Activated CD4-positive, alpha-beta T cell treated with anti-CD3 and anti-CD28 coated beads for 36 hours (primary cell): ENCODE results near the gene FNDC3B. TPM values are rescaled to one million over a fixed set of nuclear protein-coding genes. Genes with fewer than 3 reads are reported as not detected.
"Not testable (repeated sequence)": the region's sequence is repeated elsewhere in the genome, so short reads cannot be mapped to it uniquely, and the experiment has no call there.

Experiments
- ATAC-seq: fragments of 200-7000 bp; cut with Tn5 transposase; one replicate; pipeline ENCODE4 v1.10.0; 2021; ENCODE audit warnings: mild to moderate bottlenecking, moderate library complexity
- CTCF ChIA-PET: fragments of 350-600 bp; sonication (Branson Sonifier 250); formaldehyde crosslinking; loops from one replicate; lab custom pipeline; 2021; ENCODE audit warnings: antibody characterized with exemption; lab: Charles Lee
- POLR2A ChIA-PET: fragments of 350-600 bp; sonication (Branson Sonifier 250); formaldehyde crosslinking; loops from one replicate; lab custom pipeline; 2021; ENCODE audit warnings: antibody characterized with exemption, inconsistent platforms; lab: Charles Lee
- DNase-seq: peaks from one replicate; pipeline ENCODE4 v3.0.0-alpha.2; 2020
- H3K27ac Mint-ChIP-seq: one replicate; pipeline ENCODE4 v1.8.0; 2021; ENCODE audit warnings: mixed read lengths
- H3K27me3 Mint-ChIP-seq: one replicate; pipeline ENCODE4 v1.8.0; 2021; ENCODE audit warnings: mixed read lengths
- H3K36me3 Mint-ChIP-seq: one replicate; pipeline ENCODE4 v1.8.0; 2021; ENCODE audit warnings: low read depth, mixed read lengths
- H3K4me1 Mint-ChIP-seq: one replicate; pipeline ENCODE4 v1.8.0; 2021; ENCODE audit warnings: mixed read lengths
- H3K4me3 Mint-ChIP-seq: one replicate; pipeline ENCODE4 v1.8.0; 2021; ENCODE audit warnings: mild to moderate bottlenecking, moderate library complexity, mixed read lengths
- H3K9me3 Mint-ChIP-seq: one replicate; pipeline ENCODE4 v1.8.0; 2021; ENCODE audit warnings: low read depth, mixed read lengths
- intact Hi-C, 2 experiments: fragments of 100-400 bp; cut with DNase I in 1 of 2; cut with micrococcal nuclease in 1 of 2; formaldehyde crosslinking; loops; one replicate each; pipeline versions ENCODE4 v1.14.2 to v1.15.1; 2022 to 2024; cut with DNase I, micrococcal nuclease
- total RNA-seq, 2 experiments: library from RNA; stranded (reverse); gene quantifications; one replicate each; pipeline ENCODE4 v1.2.3, GENCODE V29; 2021

Gene FNDC3B
- total RNA-seq, 2 experiments from 2014 or later = 10.5 to 14.2 TPM

DNA sequence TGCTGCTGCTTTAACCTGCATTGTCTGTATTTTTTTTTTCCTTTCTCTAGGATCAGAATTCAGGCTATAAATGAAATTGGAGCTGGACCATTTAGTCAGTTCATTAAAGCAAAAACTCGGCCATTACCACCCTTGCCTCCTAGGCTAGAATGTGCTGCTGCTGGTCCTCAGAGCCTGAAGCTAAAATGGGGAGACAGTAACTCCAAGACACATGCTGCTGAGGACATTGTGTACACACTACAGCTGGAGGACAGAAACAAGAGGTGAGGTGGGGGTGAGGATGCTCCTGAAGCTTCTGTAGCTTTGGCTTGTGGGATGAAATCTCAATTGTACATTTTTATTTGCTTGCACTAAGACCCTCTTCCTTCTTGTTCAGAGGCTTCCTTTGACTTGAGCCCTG lies 323.2 kb downstream of the FNDC3B start:
- H3K4me1 Mint-ChIP-seq = no peaks in the 10 kb centered on the region
- CTCF ChIA-PET = interaction anchor here (0.6 to 1.1 kb wide), 2 partner anchors 12 to 21 kb away, joined by 3 read pairs; no protein-coding TSS in a partner anchor
- H3K27me3 Mint-ChIP-seq = no peaks in the 10 kb centered on the region
- H3K9me3 Mint-ChIP-seq = no peaks in the 10 kb centered on the region
- no peak for DNase-seq
- POLR2A ChIA-PET = no interaction called here
- no peak for ATAC-seq
- intact Hi-C loops = no loop called here
- no peak overlapping the region for H3K4me3 Mint-ChIP-seq
- peaks cover 31% of the 10 kb centered on the region for H3K36me3 Mint-ChIP-seq
- H3K27ac Mint-ChIP-seq = no peak overlapping the region

DNA sequence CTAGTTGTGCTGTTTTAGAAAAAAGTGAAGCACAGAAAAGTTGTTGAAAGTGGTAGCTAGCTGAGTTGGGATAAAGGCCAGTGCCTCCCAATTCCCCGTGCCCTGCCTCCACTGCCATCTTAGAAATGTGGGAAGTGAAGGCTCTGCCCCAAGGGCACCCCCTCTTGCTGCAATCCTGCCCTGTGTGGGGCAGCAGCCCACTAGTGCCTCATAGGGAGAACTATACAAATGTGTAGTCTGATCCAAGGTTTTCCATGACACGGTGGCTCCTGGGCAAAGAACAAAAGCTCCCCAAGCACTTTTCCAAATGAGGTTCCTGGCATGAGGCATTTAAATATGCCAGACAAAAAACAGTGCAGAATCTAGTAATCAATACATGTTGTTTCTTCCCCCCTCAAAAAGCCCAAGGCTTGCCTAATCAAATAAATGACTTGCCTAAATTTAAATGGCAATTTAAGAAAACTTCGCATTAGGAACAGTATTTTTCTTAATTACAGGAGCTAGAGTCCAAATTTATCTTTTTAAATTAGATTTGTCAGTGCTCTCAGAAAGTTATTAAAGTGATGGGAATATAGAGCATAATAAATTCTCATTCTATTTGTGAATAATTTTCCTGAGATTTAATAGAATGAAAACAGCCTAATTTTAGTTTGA lies 325.1 kb downstream of the FNDC3B start:
- DNase-seq (no peak), ATAC-seq (no peak)
- no peaks in the 10 kb centered on the region for H3K27me3 Mint-ChIP-seq
- H3K27ac Mint-ChIP-seq = no peak overlapping the region
- H3K9me3 Mint-ChIP-seq = no peaks in the 10 kb centered on the region
- intact Hi-C loops = no loop called here
- H3K4me1 Mint-ChIP-seq = no peaks in the 10 kb centered on the region
- H3K36me3 Mint-ChIP-seq = peaks cover 32% of the 10 kb centered on the region
- ChIA-PET CTCF (interaction anchor here (1.2 to 1.4 kb wide), 2 partner anchors 23 to 32 kb away, joined by 5 to 6 read pairs; no protein-coding TSS in a partner anchor), POLR2A (no interaction called here)
- H3K4me3 Mint-ChIP-seq = no peak overlapping the region

DNA sequence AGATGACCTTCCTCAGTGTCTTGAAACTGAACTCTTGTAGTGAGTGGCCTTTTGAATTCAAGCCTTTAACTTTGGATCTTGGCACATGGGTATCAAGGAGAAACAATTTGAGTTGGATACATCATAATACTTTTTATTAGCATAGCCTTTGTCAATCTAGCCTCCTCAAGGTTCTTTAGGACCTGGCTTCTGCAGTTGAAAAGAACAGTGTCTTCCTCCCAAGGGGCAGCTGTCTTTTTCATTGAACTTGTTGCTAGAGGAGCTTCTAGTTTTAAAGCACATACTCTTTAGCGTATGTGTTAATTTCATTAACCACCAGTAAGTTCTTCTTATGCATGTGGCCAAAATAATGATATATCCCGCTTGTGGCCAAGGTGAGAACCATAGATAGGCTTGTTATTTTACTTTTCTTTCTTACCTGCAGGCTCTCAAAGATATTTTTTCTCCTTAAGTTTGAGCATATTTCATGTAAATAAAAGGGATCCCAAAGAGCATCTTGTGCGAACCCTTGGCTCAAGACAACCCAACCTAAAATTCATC lies 325.7 kb downstream of the FNDC3B start:
- no peak for DNase-seq
- Mint-ChIP-seq H3K27ac (no peak overlapping the region), H3K9me3 (no peaks in the 10 kb centered on the region), H3K27me3 (no peaks in the 10 kb centered on the region), H3K4me3 (no peak overlapping the region), H3K4me1 (no peaks in the 10 kb centered on the region), H3K36me3 (peaks cover 37% of the 10 kb centered on the region)
- ChIA-PET POLR2A (no interaction called here), CTCF (interaction anchor here (1.0 to 1.4 kb wide), 3 partner anchors 11 to 33 kb away, joined by 3 to 6 read pairs (median 5); no protein-coding TSS in a partner anchor)
- no peak for ATAC-seq
- intact Hi-C loops = no loop called here

DNA sequence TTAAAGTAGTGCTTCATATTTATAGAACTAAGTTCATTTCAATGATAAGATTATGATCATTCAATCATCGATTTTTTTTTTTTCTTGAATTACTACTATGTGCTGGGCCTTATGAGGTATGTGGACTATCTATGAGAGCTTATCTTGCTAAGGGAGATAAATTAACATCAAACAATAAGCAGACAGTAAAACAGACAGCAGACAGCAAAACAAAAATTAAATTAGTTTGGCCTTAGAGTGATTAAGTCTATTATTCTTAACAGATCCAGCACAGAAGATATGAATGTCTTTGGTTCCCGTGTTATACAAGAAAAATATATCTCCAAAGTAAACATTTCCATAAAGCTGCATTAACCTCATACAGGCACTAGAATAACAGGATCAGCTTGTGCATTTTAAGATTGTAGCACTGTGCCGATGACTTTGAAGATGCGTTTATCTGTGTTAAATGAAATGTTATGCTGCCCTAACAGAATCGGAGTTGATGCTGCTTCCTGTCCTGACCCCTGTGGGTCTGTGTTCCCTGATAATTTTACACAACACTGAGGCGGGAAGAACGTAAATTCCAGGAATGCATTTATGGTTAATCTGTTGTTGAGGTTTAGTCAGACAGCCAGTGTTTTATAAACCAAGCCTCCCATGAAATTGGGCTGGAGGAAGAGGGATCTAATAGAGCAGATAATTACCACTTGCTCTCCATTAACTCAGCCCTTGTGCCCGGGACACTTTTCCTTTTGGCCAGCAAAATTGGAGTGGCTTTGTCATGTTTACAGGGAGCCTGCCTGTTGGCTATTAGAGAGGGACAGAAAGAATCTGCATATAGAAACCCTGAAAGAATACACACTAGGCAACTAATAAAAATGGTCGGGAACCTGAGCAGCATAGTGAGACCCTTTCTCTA lies 328.1 kb downstream of the FNDC3B start:
- Mint-ChIP-seq H3K9me3 (no peaks in the 10 kb centered on the region), H3K27ac (no peak overlapping the region), H3K36me3 (peaks cover 25% of the 10 kb centered on the region), H3K4me3 (no peak overlapping the region), H3K4me1 (no peaks in the 10 kb centered on the region), H3K27me3 (no peaks in the 10 kb centered on the region)
- DNase-seq (no peak), ATAC-seq (no peak)
- ChIA-PET POLR2A (no interaction called here), CTCF (no interaction called here)
- intact Hi-C loops = no loop called here

DNA sequence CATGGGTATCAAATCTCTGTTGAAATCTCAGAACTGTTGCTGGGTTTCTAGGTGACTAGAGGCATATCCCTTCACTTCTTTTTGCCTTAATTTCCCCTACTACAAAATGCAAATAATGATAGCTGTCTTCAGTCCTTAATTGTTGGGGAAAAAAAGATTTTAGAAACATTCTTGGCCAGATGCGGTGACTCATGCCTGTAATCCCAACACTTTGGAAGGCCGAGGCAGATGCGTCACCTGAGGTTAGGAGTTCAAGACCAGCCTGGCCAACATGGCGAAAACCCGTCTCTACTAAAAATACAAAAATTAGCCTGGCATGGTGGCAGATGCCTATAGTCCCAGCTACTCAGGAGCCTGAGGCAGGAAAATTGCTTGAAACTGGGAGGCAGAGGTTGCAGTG lies 329.2 kb downstream of the FNDC3B start:
- intact Hi-C loops, H3K9me3 Mint-ChIP-seq, H3K27me3 Mint-ChIP-seq, ATAC-seq, DNase-seq, POLR2A ChIA-PET, H3K4me3 Mint-ChIP-seq, H3K27ac Mint-ChIP-seq, H3K4me1 Mint-ChIP-seq: not testable (repeated sequence)
- CTCF ChIA-PET = interaction anchor here (0.7 kb wide), 1 partner anchor 28 kb away, joined by 4 read pairs; no protein-coding TSS in a partner anchor
- peaks cover 16% of the 10 kb centered on the region for H3K36me3 Mint-ChIP-seq

DNA sequence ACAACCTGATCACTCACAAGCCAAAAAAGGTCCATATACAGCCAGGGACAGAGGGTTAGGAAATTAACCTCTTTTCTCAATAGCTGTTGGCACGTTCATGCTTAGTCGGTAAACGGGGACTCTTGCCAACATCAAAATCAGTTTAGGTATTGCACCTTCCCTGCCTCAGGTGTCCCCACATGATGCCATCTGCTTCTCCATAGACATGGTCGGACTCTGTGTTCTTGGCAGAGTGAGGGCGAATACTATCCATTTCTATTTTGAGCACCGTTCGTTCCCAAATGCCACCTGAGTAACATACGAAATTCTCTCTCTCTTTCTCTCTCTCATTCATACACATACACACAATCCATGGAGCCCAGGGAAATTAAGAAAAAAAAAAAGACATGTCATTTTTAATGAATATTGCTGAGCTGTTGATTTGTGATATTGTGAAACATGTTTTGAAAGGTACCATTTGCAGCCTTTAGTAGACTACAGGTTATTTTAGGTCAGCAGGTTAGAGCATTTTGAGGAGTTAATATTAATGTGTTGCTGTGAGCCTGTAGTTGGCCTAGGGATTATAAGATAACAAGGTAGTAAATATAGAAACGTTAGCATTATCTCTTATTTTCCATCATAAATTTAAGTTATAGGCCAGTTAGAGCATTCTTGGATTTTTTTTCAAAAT lies 330.3 kb downstream of the FNDC3B start:
- no peaks in the 10 kb centered on the region for H3K4me1 Mint-ChIP-seq
- ATAC-seq = no peak
- H3K36me3 Mint-ChIP-seq = peaks cover 12% of the 10 kb centered on the region
- intact Hi-C loops = no loop called here
- H3K4me3 Mint-ChIP-seq = no peak overlapping the region
- ChIA-PET POLR2A (no interaction called here), CTCF (interaction anchor here (1.3 kb wide), 1 partner anchor 28 kb away, joined by 3 read pairs; no protein-coding TSS in a partner anchor)
- no peak overlapping the region for H3K27ac Mint-ChIP-seq
- no peaks in the 10 kb centered on the region for H3K9me3 Mint-ChIP-seq
- no peak for DNase-seq
- no peaks in the 10 kb centered on the region for H3K27me3 Mint-ChIP-seq

DNA sequence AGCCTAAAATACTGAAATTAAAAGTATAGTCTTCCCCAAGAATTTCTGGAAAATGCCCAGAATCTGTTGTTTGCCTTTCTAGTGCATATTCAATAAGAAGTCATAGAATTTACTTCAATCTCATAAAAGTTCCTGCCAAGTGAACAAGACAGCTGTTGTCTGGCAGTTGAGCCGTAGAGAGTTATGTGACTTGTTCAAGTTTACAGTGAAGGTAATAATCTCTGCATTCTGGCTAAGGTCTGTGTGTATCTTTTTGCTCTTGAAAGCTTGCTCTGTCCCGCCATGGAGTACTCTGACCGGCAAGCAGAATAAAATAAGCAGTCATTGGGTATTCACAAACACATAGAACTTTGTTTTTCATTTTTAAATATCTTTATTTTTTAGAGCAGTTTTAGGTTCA lies 331.0 kb downstream of the FNDC3B start:
- Mint-ChIP-seq H3K4me1 (no peaks in the 10 kb centered on the region), H3K4me3 (no peak overlapping the region), H3K9me3 (no peaks in the 10 kb centered on the region), H3K36me3 (peaks cover 10% of the 10 kb centered on the region), H3K27me3 (no peaks in the 10 kb centered on the region), H3K27ac (no peak overlapping the region)
- ATAC-seq (no peak), DNase-seq (no peak)
- intact Hi-C loops = no loop called here
- POLR2A ChIA-PET = no interaction called here
- CTCF ChIA-PET = interaction anchor here (1.3 kb wide), 1 partner anchor 29 kb away, joined by 3 read pairs; no protein-coding TSS in a partner anchor

DNA sequence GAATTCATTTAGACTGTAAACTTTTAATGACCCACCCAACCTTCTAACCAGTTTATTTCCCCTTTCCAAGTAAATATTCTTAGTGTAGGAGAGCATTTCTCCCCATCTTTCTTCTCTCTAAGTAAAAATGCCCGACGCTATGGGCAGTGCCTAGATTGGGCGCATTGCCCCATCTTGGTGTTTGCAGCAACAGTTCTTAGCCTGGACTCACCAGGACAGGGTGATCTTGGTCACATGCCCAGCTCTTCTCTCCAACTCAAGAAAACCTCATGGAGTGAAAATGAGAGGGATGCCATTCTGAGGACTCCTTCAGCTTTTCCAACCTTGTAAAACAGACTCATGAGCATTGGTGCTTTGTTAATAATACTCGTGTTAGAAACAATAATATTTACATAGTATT lies 332.2 kb downstream of the FNDC3B start:
- ATAC-seq = no peak
- no peak for DNase-seq
- Mint-ChIP-seq H3K9me3 (no peaks in the 10 kb centered on the region), H3K4me3 (no peak overlapping the region), H3K27me3 (no peaks in the 10 kb centered on the region), H3K36me3 (peaks cover 14% of the 10 kb centered on the region), H3K27ac (no peak overlapping the region), H3K4me1 (no peaks in the 10 kb centered on the region)
- intact Hi-C loops = no loop called here
- CTCF ChIA-PET = interaction anchor here (0.6 to 1.2 kb wide), 2 partner anchors 90 to 322 kb away, joined by 3 to 5 read pairs; no protein-coding TSS in a partner anchor
- POLR2A ChIA-PET = no interaction called here

DNA sequence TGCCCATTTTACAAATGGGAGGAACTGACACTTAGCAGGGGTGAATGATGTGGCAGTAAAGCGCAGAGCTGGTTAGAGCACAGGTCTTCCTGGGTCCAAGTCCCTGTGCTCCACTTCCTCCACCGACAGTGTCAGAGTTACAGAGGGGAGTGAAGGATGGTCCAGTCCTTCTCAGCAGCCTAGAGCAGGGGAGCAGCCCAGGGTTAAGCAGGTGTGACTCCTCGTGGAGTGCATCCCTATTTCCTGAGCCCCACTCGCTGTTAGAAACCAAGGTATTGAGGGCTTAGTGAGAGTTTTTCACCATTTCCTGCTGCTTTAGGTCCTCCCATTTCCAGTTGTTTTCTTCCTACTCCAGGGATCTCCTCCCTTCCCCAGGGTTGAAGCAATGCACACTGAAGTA lies 333.5 kb downstream of the FNDC3B start:
- no peak overlapping the region for H3K4me3 Mint-ChIP-seq
- H3K4me1 Mint-ChIP-seq = no peaks in the 10 kb centered on the region
- ChIA-PET POLR2A (no interaction called here), CTCF (no interaction called here)
- H3K27me3 Mint-ChIP-seq = no peaks in the 10 kb centered on the region
- ATAC-seq (no peak), DNase-seq (no peak)
- intact Hi-C loops = no loop called here
- no peaks in the 10 kb centered on the region for H3K9me3 Mint-ChIP-seq
- no peak overlapping the region for H3K27ac Mint-ChIP-seq
- H3K36me3 Mint-ChIP-seq = peaks cover 21% of the 10 kb centered on the region

DNA sequence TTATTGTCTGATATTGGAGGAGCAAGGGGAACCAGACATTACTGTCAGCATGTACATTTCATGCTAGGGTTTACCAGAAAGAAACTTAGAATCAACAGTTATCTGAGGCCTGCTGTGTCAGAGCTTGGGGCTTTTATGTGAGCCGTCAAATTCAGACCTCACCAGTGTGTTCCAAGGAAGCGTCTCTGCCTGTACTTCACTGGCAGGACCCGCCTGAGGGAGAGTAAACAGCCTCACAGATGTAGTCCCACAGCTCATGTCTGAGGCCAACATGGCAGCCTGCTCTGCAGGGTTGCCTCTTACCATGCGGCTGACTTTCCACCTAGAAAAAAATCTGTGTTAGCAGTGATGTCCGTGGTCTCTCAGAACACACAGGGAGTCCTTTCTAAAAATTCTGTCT lies 334.5 kb downstream of the FNDC3B start:
- Mint-ChIP-seq H3K4me3 (no peak overlapping the region), H3K27ac (no peak overlapping the region), H3K9me3 (no peaks in the 10 kb centered on the region), H3K27me3 (no peaks in the 10 kb centered on the region), H3K36me3 (peaks cover 30% of the 10 kb centered on the region), H3K4me1 (no peaks in the 10 kb centered on the region)
- ATAC-seq = no peak
- intact Hi-C loops = no loop called here
- ChIA-PET POLR2A (no interaction called here), CTCF (no interaction called here)
- no peak for DNase-seq

DNA sequence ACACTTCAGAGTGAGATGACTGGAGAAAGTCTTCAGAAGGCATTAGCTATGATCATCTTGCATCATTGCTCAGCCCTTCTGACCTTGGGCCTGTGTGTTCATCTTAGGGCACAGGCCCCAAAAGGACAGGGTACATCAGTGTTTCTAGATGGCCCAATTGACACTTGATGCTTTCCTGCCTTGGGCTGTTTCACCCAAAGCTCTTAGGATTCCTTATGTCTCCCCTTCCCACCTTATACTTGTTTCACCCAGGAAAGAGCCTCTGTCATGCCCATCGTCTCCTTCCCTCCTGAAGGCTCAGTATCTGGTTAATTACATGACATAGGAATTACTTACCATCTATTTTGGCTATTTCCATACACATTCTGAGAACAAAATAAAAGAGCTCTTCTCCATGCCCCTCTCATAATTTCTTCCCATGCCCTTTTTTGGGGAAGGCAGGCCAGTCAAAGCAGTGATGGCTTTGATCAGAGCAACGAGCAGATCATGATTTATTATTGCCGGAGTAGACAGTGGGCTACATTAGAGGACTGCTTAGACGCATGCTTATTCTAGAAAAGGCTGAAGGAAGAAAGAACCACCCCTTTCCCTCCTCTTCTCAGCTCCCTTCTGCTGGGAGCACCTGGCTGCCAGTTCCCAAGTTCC lies 335.9 kb downstream of the FNDC3B start:
- intact Hi-C loops = no loop called here

More for the DNA sequence above, 335.9 kb downstream of the FNDC3B start:
- ATAC-seq = no peak
- peaks cover 4% of the 10 kb centered on the region for H3K9me3 Mint-ChIP-seq
- no peak overlapping the region for H3K27ac Mint-ChIP-seq
- no peaks in the 10 kb centered on the region for H3K27me3 Mint-ChIP-seq
- CTCF ChIA-PET = interaction anchor here (0.9 to 1.2 kb wide), 2 partner anchors 10 to 13 kb away, joined by 3 read pairs; no protein-coding TSS in a partner anchor
- no peak overlapping the region for H3K4me3 Mint-ChIP-seq
- H3K36me3 Mint-ChIP-seq = peaks cover 36% of the 10 kb centered on the region
- H3K4me1 Mint-ChIP-seq = no peaks in the 10 kb centered on the region
- POLR2A ChIA-PET = no interaction called here
- DNase-seq = no peak
